Measurements from ENCODE around the gene USP2.
A peak's percentile ranks its signal among the peaks of the same experiment; 100 is the strongest.

The USP2 gene

GRCh38 chr11:119332111-119332765 lies 49.3 kb downstream of the USP2 start:
- no peak for DNase-seq (ENCODE audit: low read depth)
- no peak overlapping the region for H3K4me3 ChIP-seq (ENCODE audit: low read depth, low read length)
- TF ChIP-seq CTCF (IDR thresholded peaks at IDR 0.05; ENCODE audit: low read depth, low read length, missing control alignments), result no peak

- no peak for TF ChIP-seq CTCF (IDR thresholded peaks at IDR 0.05; ENCODE audit: low read depth, low read length, missing control alignments)
- H3K4me3 ChIP-seq (ENCODE audit: low read depth, low read length), result no peak overlapping the region
- DNase-seq (ENCODE audit: low read depth), result no peak
Observed at GRCh38 chr11:119330237-119330636, 51.3 kb downstream of the USP2 start.

- TF ChIP-seq CTCF (IDR thresholded peaks at IDR 0.05; ENCODE audit: low read depth, low read length, missing control alignments), result no peak
- H3K4me3 ChIP-seq (ENCODE audit: low read depth, low read length), result no peak overlapping the region
- DNase-seq (ENCODE audit: low read depth), result no peak
Observed at GRCh38 chr11:119329320-119329719, 52.2 kb downstream of the USP2 start.

- no peak for DNase-seq (ENCODE audit: low read depth)
- H3K4me3 ChIP-seq (ENCODE audit: low read depth, low read length), result no peak overlapping the region
- no peak for TF ChIP-seq CTCF (IDR thresholded peaks at IDR 0.05; ENCODE audit: low read depth, low read length, missing control alignments)
Observed at GRCh38 chr11:119324189-119324588, 57.3 kb downstream of the USP2 start.

GRCh38 chr11:119323532-119324033 lies 57.9 kb downstream of the USP2 start:
- TF ChIP-seq CTCF (IDR thresholded peaks at IDR 0.05; ENCODE audit: low read depth, low read length, missing control alignments), result peak; percentile 77
- DNase-seq (ENCODE audit: low read depth), result no peak
- no peak overlapping the region for H3K4me3 ChIP-seq (ENCODE audit: low read depth, low read length)

GRCh38 chr11:119322921-119323531 lies 58.5 kb downstream of the USP2 start:
- no peak for DNase-seq (ENCODE audit: low read depth)
- no peak overlapping the region for H3K4me3 ChIP-seq (ENCODE audit: low read depth, low read length)
- no peak for TF ChIP-seq CTCF (IDR thresholded peaks at IDR 0.05; ENCODE audit: low read depth, low read length, missing control alignments)

DNA sequence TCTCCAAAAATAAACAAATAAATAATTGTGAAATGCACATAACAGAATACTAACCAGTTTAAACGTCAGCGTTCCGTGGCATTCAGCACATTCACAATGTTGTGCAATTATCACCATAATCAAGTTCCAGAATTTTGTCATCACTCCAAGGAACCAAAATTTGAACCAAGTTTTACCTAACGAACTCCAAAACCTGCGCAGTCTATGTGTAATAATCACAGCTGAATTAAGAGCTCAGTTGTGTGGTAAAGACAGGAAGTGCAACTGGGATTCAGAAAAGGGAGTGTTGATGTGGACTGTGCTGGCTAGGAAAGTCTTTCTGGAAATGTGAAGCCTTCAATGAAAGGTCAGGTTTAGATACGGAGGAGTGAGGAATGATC lies 59.1 kb downstream of the USP2 start:
- TF ChIP-seq CTCF (IDR thresholded peaks at IDR 0.05; ENCODE audit: low read depth, low read length, missing control alignments), result peak; percentile 13
- no peak overlapping the region for H3K4me3 ChIP-seq (ENCODE audit: low read depth, low read length)
- DNase-seq (ENCODE audit: low read depth), result no peak
